Trophoblast cell (in vitro differentiated cells and primary cell): Measurements from ENCODE around the gene LCLAT1.
A peak's percentile ranks its signal among the peaks of the same experiment; 100 is the strongest.

Experiments
- DNase-seq, 2 donors: peaks; one replicate each; pipeline ENCODE4 v3.0.0-alpha.2; 2016
- H2AFZ ChIP-seq: 2 replicates; pipeline ENCODE4 v1.6.1; 2013; ENCODE audit warnings: low read length, moderate library complexity, mild to moderate bottlenecking; ENCODE audit not compliant: insufficient read depth, poor library complexity
- H2AK5ac ChIP-seq: 2 replicates; pipeline ENCODE4 v1.6.1; 2013; ENCODE audit warnings: mild to moderate bottlenecking, low read length
- H2BK120ac ChIP-seq: 2 replicates; pipeline ENCODE4 v1.6.1; 2013; ENCODE audit warnings: low read length, mild to moderate bottlenecking, moderate library complexity; ENCODE audit not compliant: insufficient read depth, poor library complexity
- H2BK12ac ChIP-seq: 2 replicates; pipeline ENCODE4 v1.6.1; 2013; ENCODE audit warnings: mild to moderate bottlenecking, low read length, moderate library complexity
- H2BK5ac ChIP-seq: 2 replicates; pipeline ENCODE4 v1.6.1; 2013; ENCODE audit warnings: low read length, low read depth, moderate library complexity, mild to moderate bottlenecking; ENCODE audit not compliant: poor library complexity
- H3K14ac ChIP-seq: 2 replicates; pipeline ENCODE4 v1.6.1; 2013; ENCODE audit warnings: mild to moderate bottlenecking, low read length
- H3K18ac ChIP-seq: 2 replicates; pipeline ENCODE4 v1.6.1; 2013; ENCODE audit warnings: mild to moderate bottlenecking, low read length
- H3K23ac ChIP-seq: 2 replicates; pipeline ENCODE4 v1.6.1; 2013; ENCODE audit warnings: low read length
- H3K27ac ChIP-seq: 2 replicates; pipeline ENCODE4 v1.5.1; 2013; ENCODE audit warnings: low read depth, mild to moderate bottlenecking, inconsistent platforms, low read length, moderate library complexity
- H3K27me3 ChIP-seq: 2 replicates; pipeline ENCODE4 v1.6.1; 2013; ENCODE audit warnings: inconsistent platforms, mild to moderate bottlenecking, low read length, moderate library complexity; ENCODE audit not compliant: insufficient read depth
- H3K36me3 ChIP-seq, 2 experiments: 1 replicate in 1 of 2; 2 replicates in 1 of 2; pipeline ENCODE4 v1.6.1; 2013; ENCODE audit warnings: low read length in 2 of 2, mild to moderate bottlenecking in 2 of 2, moderate library complexity in 1 of 2; ENCODE audit not compliant: insufficient read depth in 2 of 2, control insufficient read depth in 1 of 2
- H3K4ac ChIP-seq: 2 replicates; pipeline ENCODE4 v1.6.1; 2013; ENCODE audit warnings: low read depth, mild to moderate bottlenecking, low read length, moderate library complexity
- H3K4me1 ChIP-seq, 2 experiments: 1 replicate in 1 of 2; 2 replicates in 1 of 2; pipeline ENCODE4 v1.6.1; 2013; ENCODE audit warnings: low read length in 2 of 2, mild to moderate bottlenecking in 2 of 2, moderate library complexity in 1 of 2; ENCODE audit not compliant: insufficient read depth in 2 of 2, control insufficient read depth in 1 of 2
- H3K4me2 ChIP-seq: 2 replicates; pipeline ENCODE4 v1.6.1; 2013; ENCODE audit warnings: inconsistent platforms, mild to moderate bottlenecking, low read length, moderate library complexity
- H3K4me3 ChIP-seq: 2 replicates; pipeline ENCODE4 v1.5.1; 2013; ENCODE audit warnings: mild to moderate bottlenecking, low read depth, low read length, inconsistent platforms
- H3K79me1 ChIP-seq: one replicate; pipeline ENCODE4 v1.6.1; 2013; ENCODE audit warnings: low read length
- H3K79me2 ChIP-seq: 2 replicates; pipeline ENCODE4 v1.6.1; 2013; ENCODE audit warnings: low read length, mild to moderate bottlenecking; ENCODE audit not compliant: control insufficient read depth, insufficient read depth, poor library complexity
- H3K9ac ChIP-seq: 2 replicates; pipeline ENCODE4 v1.6.1; 2013; ENCODE audit warnings: mild to moderate bottlenecking, low read length
- H3K9me3 ChIP-seq: 2 replicates; pipeline ENCODE4 v1.6.1; 2013; ENCODE audit warnings: low read depth, mild to moderate bottlenecking, control low read depth, inconsistent platforms, low read length; ENCODE audit not compliant: insufficient read depth
- H4K12ac ChIP-seq: 2 replicates; pipeline ENCODE4 v1.6.1; 2013; ENCODE audit warnings: low read depth, mild to moderate bottlenecking, low read length, moderate library complexity
- H4K8ac ChIP-seq: 2 replicates; pipeline ENCODE4 v1.6.1; 2013; ENCODE audit warnings: low read depth, mild to moderate bottlenecking, low read length, moderate library complexity
- H4K91ac ChIP-seq: one replicate; pipeline ENCODE4 v1.6.1; 2013; ENCODE audit warnings: low read depth, mild to moderate bottlenecking, low read length, moderate library complexity
- WGBS: extraction: QIAGEN DNeasy Blood & Tissue Kit; methylation state at CpG from one replicate; pipeline ENCODE4 v1.1.7; 2013; ENCODE audit warnings: missing lambda C conversion rate; ENCODE audit not compliant: insufficient read length, insufficient coverage; ENCODE audit errors: extremely low coverage; 5-methylcytosine and 5-hydroxymethylcytosine counted together

The LCLAT1 gene

DNA sequence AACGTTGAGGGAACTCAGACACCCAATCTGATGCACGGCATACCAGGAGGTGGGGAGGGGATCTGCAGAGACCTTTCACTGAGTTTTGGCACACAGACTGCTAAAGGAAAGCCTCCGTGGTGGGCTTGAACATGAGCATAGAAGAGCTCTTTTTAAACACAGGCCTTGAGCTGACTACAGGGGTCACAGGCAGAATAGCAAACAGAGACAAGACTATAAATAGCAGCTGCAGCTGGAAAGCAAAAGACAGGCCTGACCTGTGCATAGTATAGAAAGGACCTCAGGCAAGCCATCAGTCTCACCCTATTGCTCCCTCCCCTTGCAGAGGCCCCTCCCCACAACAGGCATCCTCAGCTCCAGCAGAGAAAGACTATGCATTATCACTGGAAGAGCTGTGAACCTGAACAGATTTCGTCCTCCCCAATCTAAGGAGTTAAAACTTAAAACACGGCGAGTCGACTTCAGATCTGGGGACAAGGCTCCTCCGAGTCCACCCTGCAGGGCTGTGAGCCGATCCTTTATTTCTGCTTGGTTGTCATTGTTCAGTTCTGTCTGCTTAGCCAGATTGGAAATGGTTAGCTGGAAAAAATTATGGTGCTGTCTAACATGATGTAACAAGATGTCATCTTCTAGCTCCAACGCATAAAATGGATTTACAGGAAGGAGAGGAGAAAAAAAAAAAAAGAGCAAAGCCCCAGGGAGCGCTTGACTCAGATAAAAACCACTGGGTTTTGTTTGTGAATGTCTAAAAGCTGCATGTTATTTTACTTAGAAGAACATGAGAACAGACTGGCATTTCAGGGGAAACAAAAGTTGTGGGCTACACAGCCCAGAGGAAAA is 25.2 kb upstream of the LCLAT1 start:
- H3K79me1 ChIP-seq, result peaks cover 16% of the 10 kb centered on the region
- no peak overlapping the region for H4K12ac ChIP-seq
- no peak for DNase-seq
- peak overlapping the region; percentile 4 for H3K14ac ChIP-seq
- peak overlapping the region; percentile 76 for H4K8ac ChIP-seq
- H2AK5ac ChIP-seq, result peak overlapping the region; percentile 79
- no CpG with 5 or more reads among the region's 11 CpGs for WGBS
- H3K4ac ChIP-seq, result no peak overlapping the region
- H3K4me1 ChIP-seq, result peaks cover 7 to 11% of the 10 kb centered on the region in 2 experiments
- H3K4me2 ChIP-seq, result peak overlapping the region; percentile 53
- no peaks in the 10 kb centered on the region for H3K36me3 ChIP-seq
- H3K9ac ChIP-seq, result no peak overlapping the region
- H3K27ac ChIP-seq, result peak overlapping the region; percentile 95
- peak overlapping the region; percentile 57 for H2BK120ac ChIP-seq
- H3K9me3 ChIP-seq, result no peaks in the 10 kb centered on the region
- no peak overlapping the region for H3K23ac ChIP-seq
- H2BK5ac ChIP-seq, result peak overlapping the region; percentile 79
- peak overlapping the region; percentile 84 for H3K18ac ChIP-seq
- peak overlapping the region; percentile 89 for H4K91ac ChIP-seq
- no peak overlapping the region for H3K4me3 ChIP-seq
- peak overlapping the region; percentile 92 for H2BK12ac ChIP-seq
- no peaks in the 10 kb centered on the region for H3K79me2 ChIP-seq
- no peak overlapping the region for H2AFZ ChIP-seq
- no peaks in the 10 kb centered on the region for H3K27me3 ChIP-seq

GRCh38 chr2:30422444-30423040 is 24.5 kb upstream of the LCLAT1 start:
- peak overlapping the region; percentile 41 for H3K14ac ChIP-seq
- H3K4me2 ChIP-seq, result peak overlapping the region; percentile 8
- peak overlapping the region; percentile 69 for H4K91ac ChIP-seq
- peak overlapping the region; percentile 40 for H3K18ac ChIP-seq
- H2AFZ ChIP-seq, result no peak overlapping the region
- H3K23ac ChIP-seq, result no peak overlapping the region
- H3K79me1 ChIP-seq, result peaks cover 14% of the 10 kb centered on the region
- no peak overlapping the region for H3K9ac ChIP-seq
- peak overlapping the region; percentile 92 for H3K27ac ChIP-seq
- H3K4me1 ChIP-seq, result peaks cover 5 to 8% of the 10 kb centered on the region in 2 experiments
- WGBS, result no CpG with 5 or more reads among the region's 8 CpGs
- H2AK5ac ChIP-seq, result peak overlapping the region; percentile 51
- no peaks in the 10 kb centered on the region for H3K36me3 ChIP-seq
- H3K9me3 ChIP-seq, result no peaks in the 10 kb centered on the region
- peak overlapping the region; percentile 35 for H2BK5ac ChIP-seq
- no peaks in the 10 kb centered on the region for H3K27me3 ChIP-seq
- H3K4me3 ChIP-seq, result no peak overlapping the region
- peak overlapping the region; percentile 16 for H3K4ac ChIP-seq
- no peaks in the 10 kb centered on the region for H3K79me2 ChIP-seq
- peak overlapping the region; percentile 88 for H2BK12ac ChIP-seq
- H2BK120ac ChIP-seq, result peak overlapping the region; percentile 19
- H4K12ac ChIP-seq, result no peak overlapping the region
- DNase-seq, result no peak
- peak overlapping the region; percentile 31 for H4K8ac ChIP-seq

- Histone ChIP-seq H2BK120ac (no peak overlapping the region), H3K79me1 (peaks cover 10% of the 10 kb centered on the region), H3K79me2 (no peaks in the 10 kb centered on the region), H3K27me3 (no peaks in the 10 kb centered on the region), H2AK5ac (no peak overlapping the region), H3K4me2 (no peak overlapping the region), H4K8ac (no peak overlapping the region), H3K4me1 (peaks cover 5 to 8% of the 10 kb centered on the region in 2 experiments), H3K36me3 (no peaks in the 10 kb centered on the region), H4K91ac (no peak overlapping the region), H3K9me3 (no peaks in the 10 kb centered on the region), H3K18ac (no peak overlapping the region), H3K27ac (no peak overlapping the region), H3K9ac (no peak overlapping the region), H2BK5ac (no peak overlapping the region), H3K23ac (no peak overlapping the region), H3K4me3 (no peak overlapping the region), H2BK12ac (peak overlapping the region; percentile 51), H3K14ac (no peak overlapping the region), H3K4ac (no peak overlapping the region), H4K12ac (no peak overlapping the region), H2AFZ (no peak overlapping the region)
- WGBS, result no CpG with 5 or more reads among the region's 1 CpG
- no peak for DNase-seq
Observed at GRCh38 chr2:30424231-30424630, 22.8 kb upstream of the LCLAT1 start.

- Histone ChIP-seq H4K12ac (no peak overlapping the region), H3K4ac (no peak overlapping the region), H2AFZ (no peak overlapping the region), H2BK12ac (no peak overlapping the region), H2BK5ac (no peak overlapping the region), H2BK120ac (no peak overlapping the region), H3K79me2 (no peaks in the 10 kb centered on the region), H3K4me3 (no peak overlapping the region), H3K23ac (no peak overlapping the region), H4K91ac (peak overlapping the region; percentile 17), H3K36me3 (no peaks in the 10 kb centered on the region), H3K4me2 (no peak overlapping the region), H3K9ac (no peak overlapping the region), H2AK5ac (peak overlapping the region; percentile 16), H4K8ac (no peak overlapping the region), H3K27me3 (no peaks in the 10 kb centered on the region), H3K79me1 (peaks cover 10% of the 10 kb centered on the region), H3K14ac (no peak overlapping the region), H3K4me1 (peaks cover 5 to 8% of the 10 kb centered on the region in 2 experiments), H3K9me3 (no peaks in the 10 kb centered on the region), H3K27ac (no peak overlapping the region), H3K18ac (no peak overlapping the region)
- no peak for DNase-seq
- no CpG with 5 or more reads among the region's 4 CpGs for WGBS
Observed at GRCh38 chr2:30425326-30425725, 21.7 kb upstream of the LCLAT1 start.
